Right cardiac atrium (tissue), 5 donors: ENCODE results near the gene DOC2B. TPM values are rescaled to one million over a fixed set of nuclear protein-coding genes. Genes with fewer than 3 reads are reported as not detected.

Experiments used
- ATAC-seq, 2 donors: fragments of 200-7000 bp; cut with Tn5 transposase; one replicate each; pipeline versions ENCODE4 v1.8.0 to v1.9.1; 2020; ENCODE audit warnings: moderate library complexity in 2 of 2, mild to moderate bottlenecking in 1 of 2
- DNase-seq, 3 donors: peaks; one replicate each; pipeline ENCODE4 v3.0.0-alpha.2; 2020
- H3K27ac ChIP-seq: one replicate; pipeline ENCODE4 v1.5.1; 2013; ENCODE audit warnings: mild to moderate bottlenecking, low read length, control low read depth, moderate library complexity
- H3K27me3 ChIP-seq: one replicate; pipeline ENCODE4 v1.6.1; 2013; ENCODE audit not compliant: control insufficient read depth, insufficient read depth
- H3K4me1 ChIP-seq: one replicate; pipeline ENCODE4 v1.6.1; 2013; ENCODE audit warnings: low read length; ENCODE audit not compliant: control insufficient read depth, insufficient read depth
- H3K4me3 ChIP-seq: one replicate; pipeline ENCODE4 v1.5.1; 2013; ENCODE audit warnings: low read length, control low read depth
- H3K9me3 ChIP-seq: one replicate; pipeline ENCODE4 v1.6.1; 2013; ENCODE audit warnings: low read length; ENCODE audit not compliant: control insufficient read depth
- WGBS: extraction: QIAGEN DNeasy Blood & Tissue Kit; methylation state at CpG from one replicate; pipeline ENCODE4 v1.1.7; 2013; 5-methylcytosine and 5-hydroxymethylcytosine counted together
- intact Hi-C, 4 donors: fragments of 100-400 bp; cut with DNase I; formaldehyde crosslinking; loops; one replicate each; pipeline versions ENCODE4 v1.11.0 to v1.14.0; 2022 to 2023
- polyA plus RNA-seq: library from polyadenylated mRNA; stranded (reverse); fragments of 200-250 nt; gene quantifications from one replicate; pipeline ENCODE4 v1.2.3, GENCODE V29; 2013
- total RNA-seq, 4 donors: library from RNA; stranded (reverse); fragmentation: NEBNext Ultra II Directional; extraction: Animal tissue kit (Norgen Biotek cat#: 25700); gene quantifications; one replicate each; pipeline ENCODE4 v1.2.1, GENCODE V29; 2021
- donor health status: healthy with polysubstance abuse.
- donor health status: DM: no; HTN: yes; CAD: no.
- donor health status: DM: no; HTN: no; CAD: no.
- donor health status: DM: no; HTN: yes; CAD: no; lungs with severe emphysema.
- donor health status: DM: yes; HTN: yes; CAD: no.

DOC2B gene
- total and polyA plus RNA-seq, 5 donors, result 2.3 to 5.3 (median 3.0) TPM

DNA sequence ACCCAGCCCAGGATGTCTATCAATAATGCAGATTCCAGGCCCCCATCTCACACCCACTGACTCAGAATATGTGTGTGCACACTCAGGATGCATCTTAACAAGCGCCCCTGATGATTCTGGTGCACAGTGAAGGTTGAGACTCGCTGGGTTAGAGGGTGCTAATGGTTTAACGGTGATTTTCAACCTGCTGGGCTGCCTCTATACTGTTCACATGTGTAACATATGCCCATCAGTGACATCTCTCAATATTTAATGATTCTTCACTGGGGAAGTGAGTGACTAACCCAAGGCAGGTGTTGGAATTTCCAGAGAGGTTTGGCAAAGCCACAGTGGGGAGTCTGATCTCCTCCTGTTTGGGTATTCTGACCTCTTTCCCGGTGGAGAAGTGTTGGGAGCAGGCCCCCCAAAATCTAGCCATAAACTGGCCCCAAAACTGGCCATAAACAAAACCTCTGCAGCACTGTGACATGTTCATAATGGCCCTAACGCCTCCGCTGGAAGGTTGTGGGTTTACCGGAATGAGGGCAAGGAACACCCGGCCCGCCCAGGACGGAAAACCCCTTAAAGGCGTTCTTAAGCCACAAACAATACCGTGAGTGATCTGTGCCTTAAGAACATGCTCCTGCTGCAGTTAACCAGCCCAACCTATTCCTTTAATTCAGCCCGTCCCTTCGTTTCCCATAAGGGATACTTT is 4.1 kb upstream of the DOC2B start:
- DNase-seq, result peak in 1 of 3 donors; percentile 10

DNA sequence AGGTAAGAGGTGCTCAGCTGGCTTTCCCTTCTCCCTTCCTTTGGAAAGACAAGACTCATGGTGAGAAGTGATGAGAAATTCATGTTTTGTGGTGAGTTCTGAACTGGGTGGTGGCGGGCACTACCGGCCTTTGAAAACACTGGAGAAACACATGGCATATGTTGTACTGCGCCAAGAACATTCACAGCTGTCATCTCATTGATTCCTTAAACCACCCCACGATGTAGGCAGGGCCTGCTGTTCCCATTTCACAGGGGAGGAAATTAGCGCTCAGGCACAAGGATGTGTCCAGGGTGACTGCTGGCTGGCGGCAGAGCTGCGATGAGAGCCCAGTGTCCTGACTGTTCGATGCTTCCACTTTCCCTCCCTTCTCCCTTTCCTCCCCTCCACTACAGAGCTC is 1.6 kb upstream of the DOC2B start:
- no peaks in the 10 kb centered on the region for H3K9me3 ChIP-seq
- intact Hi-C loops, result no loop called here
- 74% methylated on average over 8 of the region's 8 CpGs for WGBS
- ATAC-seq (no peak), DNase-seq (no peak)
- no peak overlapping the region for H3K27ac ChIP-seq
- no peak overlapping the region for H3K4me3 ChIP-seq
- H3K4me1 ChIP-seq, result no peaks in the 10 kb centered on the region
- no peaks in the 10 kb centered on the region for H3K27me3 ChIP-seq

More for the DNA sequence above, 4.1 kb upstream of the DOC2B start:
- H3K9me3 ChIP-seq, result no peaks in the 10 kb centered on the region
- H3K27ac ChIP-seq, result no peak overlapping the region
- no peaks in the 10 kb centered on the region for H3K27me3 ChIP-seq
- H3K4me1 ChIP-seq, result no peaks in the 10 kb centered on the region
- 67% methylated on average over 14 of the region's 14 CpGs for WGBS
- intact Hi-C loops, result no loop called here
- no peak overlapping the region for H3K4me3 ChIP-seq
- ATAC-seq, result no peak

DNA sequence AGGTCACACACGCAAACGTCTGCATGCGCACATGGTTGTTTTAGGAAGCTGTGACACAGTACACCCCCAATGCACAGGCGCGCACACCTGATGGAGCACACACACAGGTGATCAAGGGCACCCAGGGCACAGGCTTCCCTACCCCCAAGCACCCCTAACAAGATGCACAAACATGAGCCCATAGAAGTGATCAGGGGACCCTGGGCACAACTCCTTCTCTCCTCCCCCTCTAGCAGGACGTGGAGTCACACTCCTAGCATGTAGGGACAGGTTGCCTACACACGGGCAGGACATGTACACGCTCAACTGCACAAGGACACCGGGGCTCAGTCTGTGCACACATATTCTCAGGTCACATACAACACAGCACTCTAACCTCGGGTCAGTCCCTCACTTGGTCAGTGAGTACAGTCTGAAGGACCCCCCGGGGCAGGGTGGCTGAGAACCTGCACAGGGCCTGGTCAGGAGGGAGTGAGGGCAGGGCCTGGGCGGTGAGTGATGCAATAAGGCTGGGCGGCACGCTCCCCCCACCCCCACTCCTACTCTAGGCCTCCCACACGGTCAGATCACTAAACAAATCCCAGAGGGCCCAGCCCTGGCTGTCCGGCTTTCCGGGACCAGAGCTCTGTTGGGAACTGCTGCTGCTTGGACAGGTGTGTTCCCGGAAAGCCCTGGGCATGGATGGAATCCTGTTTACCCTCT is 751 bp upstream of the DOC2B start:
- intact Hi-C loops, result no loop called here
- DNase-seq (peak in 2 of 3 donors; percentile 63 to 68), ATAC-seq (no peak)
- Histone ChIP-seq H3K27me3 (no peaks in the 10 kb centered on the region), H3K4me1 (no peaks in the 10 kb centered on the region), H3K9me3 (no peaks in the 10 kb centered on the region), H3K27ac (no peak overlapping the region), H3K4me3 (no peak overlapping the region)
- WGBS, result 53% methylated on average over 18 of the region's 18 CpGs

DNA sequence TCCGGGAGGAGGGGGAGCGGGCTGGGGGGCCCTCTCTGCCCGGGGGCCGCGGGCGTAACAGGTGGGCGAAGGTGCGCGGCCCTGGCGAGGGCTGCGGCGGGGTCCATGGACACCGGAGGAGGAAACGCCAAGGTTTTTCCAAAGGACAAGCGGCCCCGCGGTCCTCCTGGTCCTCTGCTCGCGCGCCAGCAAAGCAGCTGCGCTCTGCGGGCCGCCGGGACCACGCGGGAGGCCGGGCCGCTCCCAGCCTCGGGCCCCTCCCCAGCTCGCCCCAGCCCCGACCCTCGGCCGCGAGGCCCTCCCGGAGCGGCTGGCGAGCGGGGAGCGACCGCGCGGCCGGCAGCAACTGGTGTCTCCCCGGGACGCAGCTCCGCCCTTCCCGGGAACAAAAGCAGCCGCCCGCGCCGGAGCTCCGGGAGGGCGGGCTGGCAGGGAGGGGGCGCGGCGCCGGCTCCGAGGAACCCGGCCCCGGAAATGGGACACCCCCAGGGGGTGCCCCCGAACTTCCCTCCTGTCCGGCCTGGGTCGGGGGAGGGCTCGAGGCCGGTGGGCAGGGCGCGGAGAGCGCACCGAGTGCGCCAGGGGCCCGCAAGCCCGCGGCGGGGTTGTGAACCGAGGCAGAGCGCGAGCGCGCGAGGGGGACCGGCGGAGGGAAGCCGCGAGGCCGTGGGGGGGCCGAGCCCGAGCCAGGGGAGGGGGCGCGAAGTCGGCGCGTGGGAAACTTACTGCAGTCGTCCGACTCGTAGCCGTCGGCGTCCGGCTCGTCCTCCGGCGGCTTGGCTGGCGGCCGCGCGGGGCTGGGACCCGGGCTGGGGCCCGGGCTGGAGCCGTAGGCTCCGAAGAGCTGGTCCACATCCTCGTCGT is 837 bp downstream of the DOC2B start:
- no peaks in the 10 kb centered on the region for H3K4me1 ChIP-seq
- H3K4me3 ChIP-seq, result peak overlapping the region; percentile 61
- WGBS, result 1% methylated on average over 112 of the region's 112 CpGs
- peak overlapping the region; percentile 67 for H3K27ac ChIP-seq
- no peaks in the 10 kb centered on the region for H3K9me3 ChIP-seq
- no peaks in the 10 kb centered on the region for H3K27me3 ChIP-seq
- ATAC-seq (peak in 1 of 2 donors; percentile 38), DNase-seq (peak; percentile 45 to 77 (median 75))
- intact Hi-C loops, result no loop called here

DNA sequence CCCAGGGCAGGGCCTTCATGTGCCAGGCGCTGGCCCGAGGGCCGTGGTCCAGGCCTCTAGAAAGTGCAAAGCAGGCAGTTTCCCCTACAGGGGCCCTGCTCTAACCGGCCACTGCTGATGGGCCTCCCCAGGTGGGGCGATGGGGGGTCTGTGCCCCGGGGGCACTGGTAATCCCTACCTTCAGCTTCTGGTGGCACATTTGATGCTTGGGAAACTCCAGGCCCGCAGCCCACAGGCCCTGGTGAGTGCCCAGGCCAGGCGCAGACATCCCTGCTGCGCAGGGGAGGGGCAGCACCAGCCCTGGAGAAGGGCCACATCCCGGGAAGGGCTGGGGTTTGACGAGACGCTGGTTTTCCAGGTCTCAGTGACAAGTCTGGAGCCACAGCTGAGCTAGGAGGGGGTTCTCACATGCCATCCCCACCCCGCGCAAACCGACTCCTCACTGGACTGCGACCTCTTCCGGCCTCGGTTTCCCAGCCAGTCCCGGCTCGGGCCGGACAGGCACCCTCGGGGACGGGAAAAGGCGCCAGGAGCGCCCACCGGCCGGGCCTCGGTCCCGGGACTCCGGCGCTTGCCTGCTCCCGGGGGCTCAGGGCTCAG is 1.6 kb downstream of the DOC2B start:
- intact Hi-C loops, result no loop called here
- WGBS, result 21% methylated on average over 32 of the region's 32 CpGs
- peak overlapping the region; percentile 61 for H3K4me3 ChIP-seq

DNA sequence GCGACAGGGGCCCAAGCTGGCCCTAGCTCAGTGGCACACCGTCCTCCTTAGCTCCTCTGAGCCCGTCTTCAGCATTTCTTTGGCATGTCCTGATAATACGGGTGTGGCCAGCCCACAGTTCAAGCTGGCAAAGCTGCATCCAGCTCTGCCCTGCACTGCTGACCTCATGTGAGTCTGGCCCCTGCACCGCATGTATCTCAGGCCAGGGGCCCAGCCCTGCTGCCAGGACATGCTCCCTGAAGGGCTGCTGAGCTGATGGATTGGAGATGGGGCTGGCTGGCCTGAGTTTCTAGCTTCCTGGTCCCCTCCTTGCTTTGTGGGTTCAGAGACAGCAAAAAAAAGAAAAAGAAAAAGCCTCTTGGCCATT is 2.4 kb downstream of the DOC2B start:
- WGBS, result 52% methylated on average over 5 of the region's 5 CpGs
- peak; percentile 17 to 51 for ATAC-seq
- Histone ChIP-seq H3K4me1 (no peaks in the 10 kb centered on the region), H3K9me3 (no peaks in the 10 kb centered on the region), H3K27ac (no peak overlapping the region), H3K27me3 (no peaks in the 10 kb centered on the region), H3K4me3 (no peak overlapping the region)
- intact Hi-C loops, result no loop called here
- peak; percentile 46 to 78 (median 75) for DNase-seq

More for the DNA sequence above, 1.6 kb downstream of the DOC2B start:
- Histone ChIP-seq H3K9me3 (no peaks in the 10 kb centered on the region), H3K27me3 (no peaks in the 10 kb centered on the region), H3K27ac (peak overlapping the region; percentile 2), H3K4me1 (no peaks in the 10 kb centered on the region)
- peak in 1 of 3 donors; percentile 58 for DNase-seq
- ATAC-seq, result peak; percentile 8 to 9

DNA sequence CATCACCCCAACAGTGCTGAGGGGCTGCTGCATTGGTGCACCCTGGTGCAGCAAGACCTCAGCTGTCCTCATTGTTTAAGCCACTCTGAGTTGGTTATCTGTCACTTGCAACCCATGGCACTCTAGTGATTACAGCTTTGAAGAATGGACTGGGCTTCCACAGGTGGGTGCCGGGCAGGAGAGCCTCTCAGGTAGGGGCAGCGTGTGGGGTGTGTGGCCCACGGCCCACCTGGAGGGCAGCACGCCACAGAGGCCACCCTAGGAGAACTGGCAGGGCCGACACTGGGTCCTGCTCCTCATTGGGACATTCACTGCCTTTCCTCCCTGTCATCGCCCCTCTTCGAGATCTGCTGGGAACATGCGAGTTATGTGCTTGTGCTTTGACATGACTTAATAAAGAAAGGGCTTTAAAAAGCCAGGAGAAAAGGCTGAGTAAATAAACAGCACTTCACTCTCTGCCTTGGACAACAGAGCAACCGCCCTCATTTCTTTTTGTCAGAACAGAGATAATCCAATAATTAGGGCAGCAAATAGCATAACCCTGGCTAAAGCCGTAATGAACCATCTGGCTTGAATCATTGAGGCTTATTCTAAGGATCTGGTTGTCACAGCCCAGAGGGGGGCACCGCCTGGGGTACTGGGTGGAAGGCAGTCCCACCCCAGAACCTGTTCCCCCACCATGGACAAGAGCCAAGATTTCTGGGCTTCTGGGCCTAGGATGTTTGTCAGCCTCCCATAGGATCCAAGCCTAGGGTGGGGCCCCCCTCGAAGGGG is 3.0 kb downstream of the DOC2B start:
- Histone ChIP-seq H3K4me1 (no peaks in the 10 kb centered on the region), H3K27ac (no peak overlapping the region), H3K4me3 (no peak overlapping the region), H3K27me3 (no peaks in the 10 kb centered on the region), H3K9me3 (no peaks in the 10 kb centered on the region)
- peak in 1 of 3 donors; percentile 46 for DNase-seq
- no peak for ATAC-seq
- intact Hi-C loops, result no loop called here
- WGBS, result 72% methylated on average over 12 of the region's 12 CpGs

DNA sequence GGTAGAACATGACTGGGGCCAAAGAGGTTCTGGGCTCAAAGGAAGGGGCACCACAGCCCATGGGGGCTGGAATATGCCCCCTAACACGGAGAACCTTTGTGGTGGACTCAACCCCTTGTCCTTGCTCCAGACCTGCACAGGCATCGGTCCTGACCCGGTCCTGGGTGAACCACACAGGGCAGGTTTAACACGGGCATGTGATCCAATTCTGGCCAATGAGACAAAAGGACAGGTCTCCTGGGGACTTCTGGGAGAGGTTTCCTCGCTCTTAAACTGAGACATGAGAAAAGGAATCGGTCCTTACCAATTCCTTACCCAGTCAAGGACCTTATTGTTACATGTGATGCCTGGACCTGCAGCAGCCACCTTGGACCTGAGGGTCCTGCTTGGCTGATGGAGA is 3.7 kb downstream of the DOC2B start:
- no peaks in the 10 kb centered on the region for H3K9me3 ChIP-seq
- ATAC-seq (no peak), DNase-seq (no peak)
- H3K4me3 ChIP-seq, result no peak overlapping the region
- intact Hi-C loops, result no loop called here
- H3K4me1 ChIP-seq, result no peaks in the 10 kb centered on the region
- WGBS, result 90% methylated on average over 6 of the region's 6 CpGs
- no peaks in the 10 kb centered on the region for H3K27me3 ChIP-seq
- no peak overlapping the region for H3K27ac ChIP-seq

DNA sequence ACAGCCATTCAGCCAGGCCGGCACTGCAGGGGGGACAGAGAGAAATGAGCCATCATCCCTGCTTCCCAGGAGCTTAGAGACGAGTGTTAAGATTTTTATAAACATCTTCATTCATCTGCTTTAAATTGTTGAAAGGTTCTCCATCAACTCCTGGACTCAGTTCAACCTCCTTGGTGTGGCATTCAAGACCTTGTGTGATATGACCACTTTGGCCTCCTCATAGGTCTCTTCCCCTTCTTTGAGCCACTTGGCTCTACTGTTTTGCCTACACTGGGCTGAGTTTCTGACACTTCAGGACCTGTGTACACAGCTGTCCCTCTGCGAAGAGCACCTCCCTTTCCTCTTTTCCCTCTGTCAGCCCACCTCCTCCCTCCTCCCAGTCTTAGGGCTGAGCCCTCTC is 4.3 kb downstream of the DOC2B start:
- WGBS, result 93% methylated on average over 3 of the region's 3 CpGs
- no peaks in the 10 kb centered on the region for H3K4me1 ChIP-seq
- no peak overlapping the region for H3K4me3 ChIP-seq
- no peaks in the 10 kb centered on the region for H3K27me3 ChIP-seq
- DNase-seq (no peak), ATAC-seq (peak in 1 of 2 donors; percentile 12)
- intact Hi-C loops, result no loop called here
- no peaks in the 10 kb centered on the region for H3K9me3 ChIP-seq
- no peak overlapping the region for H3K27ac ChIP-seq

DNA sequence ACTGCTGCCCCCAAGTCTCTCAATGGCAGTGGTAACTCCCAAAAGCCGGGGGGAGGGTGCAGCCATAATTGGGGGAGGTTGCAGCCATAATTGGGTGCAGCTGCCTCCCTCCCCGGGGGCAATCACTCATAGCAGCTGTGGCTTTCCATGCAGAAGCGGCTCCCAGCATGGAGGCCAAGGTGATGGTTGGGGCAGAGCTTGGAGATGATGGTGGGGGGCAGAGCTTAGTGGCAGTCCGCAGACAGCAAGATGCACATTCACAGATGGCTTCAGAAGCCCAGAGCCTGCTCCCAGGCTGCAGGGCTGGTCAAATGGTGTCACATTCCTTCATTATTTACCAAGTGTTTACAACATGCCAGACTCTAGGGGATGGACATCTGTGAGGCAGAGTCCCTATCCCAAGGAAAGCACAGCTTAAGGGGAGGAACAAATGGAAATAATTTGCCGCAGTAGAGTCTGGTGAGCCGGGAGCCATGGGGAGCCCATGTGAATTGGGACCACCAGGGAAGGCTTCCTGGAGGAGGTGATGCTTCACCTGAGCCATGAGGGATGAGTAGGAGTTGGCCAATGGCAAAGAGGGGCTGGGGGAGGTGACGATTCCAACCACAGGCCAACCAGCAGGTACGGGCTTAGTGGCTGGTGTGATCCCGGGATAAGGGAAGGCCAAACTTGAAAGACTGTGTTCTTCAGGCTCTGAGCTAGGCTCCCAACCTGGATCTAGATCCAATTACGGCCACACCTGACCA is 8.1 kb downstream of the DOC2B start:
- intact Hi-C loops, result no loop called here
- WGBS, result 84% methylated on average over 10 of the region's 10 CpGs
- no peak overlapping the region for H3K27ac ChIP-seq
- ATAC-seq (no peak), DNase-seq (no peak)
- no peaks in the 10 kb centered on the region for H3K9me3 ChIP-seq
- H3K4me3 ChIP-seq, result no peak overlapping the region
- no peaks in the 10 kb centered on the region for H3K27me3 ChIP-seq
- H3K4me1 ChIP-seq, result no peaks in the 10 kb centered on the region
